GM21390 (cell line): ENCODE measurements around the gene KIAA1671.
A peak's percentile ranks its signal among the peaks of the same experiment; 100 is the strongest.
"Not testable (repeated sequence)": the region's sequence is repeated elsewhere in the genome, so short reads cannot be mapped to it uniquely, and the experiment has no call there.

Experiments
- ATAC-seq: cut with Tn5 transposase; IDR thresholded peaks from one replicate; pipeline ENCODE4 v1.9.1; 2021; ENCODE audit not compliant: unreplicated experiment

KIAA1671 gene

GRCh38 chr22:24951942-24952836 lies at the start of gene KIAA1671:
TSS of gene KIAA1671 (plus strand) at chr22:24952716. CDS start at chr22:25028000, 75,284 bp downstream.
- ATAC-seq = peak; percentile 63

GRCh38 chr22:24905909-24906308 lies 46.6 kb upstream of the KIAA1671 start:
- no peak for ATAC-seq

- not testable (repeated sequence) for ATAC-seq
Observed at GRCh38 chr22:24907101-24907500, 45.4 kb upstream of the KIAA1671 start.

GRCh38 chr22:24920029-24920428 lies 32.5 kb upstream of the KIAA1671 start:
- ATAC-seq = no peak

- no peak for ATAC-seq
Observed at GRCh38 chr22:24925586-24926427, 26.7 kb upstream of the KIAA1671 start.

- no peak for ATAC-seq
Observed at GRCh38 chr22:24926428-24926725, 26.1 kb upstream of the KIAA1671 start.

GRCh38 chr22:24926849-24927579 lies 25.5 kb upstream of the KIAA1671 start:
- no peak for ATAC-seq

- no peak for ATAC-seq
Observed at GRCh38 chr22:24928322-24928721, 24.2 kb upstream of the KIAA1671 start.

GRCh38 chr22:24930678-24931077 lies 21.8 kb upstream of the KIAA1671 start:
- ATAC-seq = no peak

- no peak for ATAC-seq
Observed at GRCh38 chr22:24935771-24936483, 16.6 kb upstream of the KIAA1671 start.

GRCh38 chr22:24937114-24937513 lies 15.4 kb upstream of the KIAA1671 start:
- no peak for ATAC-seq

- ATAC-seq = no peak
Observed at GRCh38 chr22:24938741-24939341, 13.7 kb upstream of the KIAA1671 start.

- no peak for ATAC-seq
Observed at GRCh38 chr22:24942301-24942700, 10.2 kb upstream of the KIAA1671 start.

- no peak for ATAC-seq
Observed at GRCh38 chr22:24944217-24944937, 8.1 kb upstream of the KIAA1671 start.

- no peak for ATAC-seq
Observed at GRCh38 chr22:24945430-24945829, 7.1 kb upstream of the KIAA1671 start.

GRCh38 chr22:24947383-24947782 lies 5.1 kb upstream of the KIAA1671 start:
- no peak for ATAC-seq

- ATAC-seq = no peak
Observed at GRCh38 chr22:24947881-24948280, 4.6 kb upstream of the KIAA1671 start.

GRCh38 chr22:24948356-24949202 lies 3.9 kb upstream of the KIAA1671 start:
- no peak for ATAC-seq
